AG04449 (cell line): ENCODE results near the gene IER5L.
"Not testable (repeated sequence)": the region's sequence is repeated elsewhere in the genome, so short reads cannot be mapped to it uniquely, and the experiment has no call there.

Source experiments
- CTCF ChIA-PET: fragments of 350-600 bp; formaldehyde crosslinking; extraction: SDS; loops from one replicate; lab custom pipeline; 2021; ENCODE audit warnings: antibody characterized with exemption; lab: Yijun Ruan, JAX
- POLR2A ChIA-PET: fragments of 400-600, 350-600 bp; formaldehyde crosslinking; extraction: SDS; loops from one replicate; lab custom pipeline; 2020; ENCODE audit warnings: antibody characterized with exemption, inconsistent platforms; lab: Yijun Ruan, JAX
- DNase-seq: peaks from one replicate; pipeline ENCODE4 v3.0.0-alpha.2; 2010; ENCODE audit warnings: low read depth, low spot score
- H3K4me3 ChIP-seq: 2 replicates; pipeline ENCODE4 v1.5.1; 2011; ENCODE audit warnings: low read depth, mild to moderate bottlenecking, control low read depth, low read length
- CTCF ChIP-seq: IDR thresholded peaks from one replicate; pipeline ENCODE4 v1.5.1; 2011; ENCODE audit warnings: mild to moderate bottlenecking, moderate library complexity, low read length, control low read depth, inconsistent platforms; ENCODE audit not compliant: insufficient read depth; ENCODE audit errors: missing control alignments

Gene IER5L

GRCh38 chr9:129165198-129165597 lies 12.9 kb downstream of the IER5L start:
- ChIA-PET CTCF (interaction anchor here (1.0 to 15.2 kb wide), 5 partner anchors 8 to 459 kb away, joined by 3 to 345 read pairs (median 9); no protein-coding TSS in a partner anchor), POLR2A (interaction anchor here (0.9 to 2.4 kb wide), 4 partner anchors 8 to 22 kb away, joined by 3 to 13 read pairs (median 7); no protein-coding TSS in a partner anchor)
- DNase-seq: no peak
- TF ChIP-seq CTCF: no peak
- H3K4me3 ChIP-seq: no peak overlapping the region

- H3K4me3 ChIP-seq: no peak overlapping the region
- DNase-seq: no peak
- TF ChIP-seq CTCF: no peak
- CTCF ChIA-PET: interaction anchor here (1.0 to 15.2 kb wide), 4 partner anchors 9 to 460 kb away, joined by 3 to 345 read pairs (median 30); no protein-coding TSS in a partner anchor
- POLR2A ChIA-PET: interaction anchor here (0.9 to 1.0 kb wide), 3 partner anchors 9 to 21 kb away, joined by 3 to 4 read pairs (median 3); no protein-coding TSS in a partner anchor
Observed at GRCh38 chr9:129164246-129164930, 13.7 kb downstream of the IER5L start.

- ChIA-PET POLR2A (interaction anchor here (1.0 kb wide), 1 partner anchor 11 kb away, joined by 3 read pairs; no protein-coding TSS in a partner anchor), CTCF (interaction anchor here (1.9 to 15.2 kb wide), 3 partner anchors 10 to 461 kb away, joined by 9 to 345 read pairs (median 51); no protein-coding TSS in a partner anchor)
- H3K4me3 ChIP-seq: no peak overlapping the region
- DNase-seq: no peak
- TF ChIP-seq CTCF: no peak
Observed at GRCh38 chr9:129163753-129164152, 14.3 kb downstream of the IER5L start.

GRCh38 chr9:129163198-129163670 lies 14.8 kb downstream of the IER5L start:
- DNase-seq, H3K4me3 ChIP-seq, POLR2A ChIA-PET: not testable (repeated sequence)
- CTCF ChIA-PET: interaction anchor here (1.0 to 15.2 kb wide), 3 partner anchors 10 to 20 kb away, joined by 6 to 345 read pairs (median 51); no protein-coding TSS in a partner anchor

- DNase-seq: no peak
- POLR2A ChIA-PET: no interaction called here
- CTCF ChIA-PET: interaction anchor here (0.6 to 6.6 kb wide), 3 partner anchors 11 to 463 kb away, joined by 4 to 51 read pairs (median 6); no protein-coding TSS in a partner anchor
- H3K4me3 ChIP-seq: no peak overlapping the region
- no peak for TF ChIP-seq CTCF
Observed at GRCh38 chr9:129162497-129163197, 15.4 kb downstream of the IER5L start.

- CTCF ChIA-PET: interaction anchor here (1.2 to 6.6 kb wide), 4 partner anchors 9 to 23 kb away, joined by 3 to 51 read pairs (median 12); no protein-coding TSS in a partner anchor
- no peak overlapping the region for H3K4me3 ChIP-seq
- POLR2A ChIA-PET: interaction anchor here (0.9 to 1.4 kb wide), 4 partner anchors 13 to 335 kb away, joined by 3 to 6 read pairs (median 4); partner anchors contain the start of gene IER5L
- no peak for TF ChIP-seq CTCF
- no peak for DNase-seq
Observed at GRCh38 chr9:129161534-129161837, 16.6 kb downstream of the IER5L start.
